Measurements from ENCODE around the gene EFCAB6.

EFCAB6 gene

DNA sequence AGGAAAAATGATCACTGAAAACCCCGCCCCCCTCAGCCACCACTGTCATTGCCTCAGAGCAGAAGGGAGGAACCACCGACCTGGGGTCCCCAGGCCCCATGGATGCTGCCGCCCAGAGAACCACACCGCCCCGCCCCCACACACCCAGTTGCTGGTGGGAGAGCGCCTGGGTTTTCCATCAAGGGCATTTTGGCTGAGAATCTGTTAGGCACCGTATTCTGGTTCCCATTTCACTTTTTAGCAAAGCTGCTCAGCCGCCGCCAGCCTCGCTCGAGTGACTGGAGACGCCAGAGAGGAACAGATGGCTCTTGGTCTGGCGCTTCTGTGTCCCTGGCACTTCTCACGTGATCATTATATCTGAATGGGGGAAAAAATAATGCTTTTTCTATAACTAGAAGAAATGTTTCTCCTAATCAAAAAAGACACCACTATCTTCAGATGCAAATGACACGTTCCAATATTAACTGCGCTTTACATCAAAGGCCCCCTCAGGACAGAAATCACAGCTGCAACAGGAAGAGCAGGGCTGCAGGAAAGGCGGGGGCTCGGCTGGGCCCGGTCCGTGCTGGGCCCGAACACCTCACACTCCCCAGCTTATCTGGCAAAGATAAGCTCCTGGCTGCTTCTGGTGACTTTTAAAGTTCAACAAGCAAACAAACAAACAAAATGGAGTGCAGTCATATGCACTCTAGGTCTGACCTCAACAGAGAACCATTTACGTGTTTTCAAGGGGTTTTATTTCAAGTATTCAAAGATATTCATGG is 250.5 kb downstream of the EFCAB6 start:
- H3K4me3 ChIP-seq (replicated peaks in 1 of 2; ENCODE audit: low read depth in 2 of 2, low read length in 2 of 2) = no peak overlapping the region
- TF ChIP-seq, protein P1, sequence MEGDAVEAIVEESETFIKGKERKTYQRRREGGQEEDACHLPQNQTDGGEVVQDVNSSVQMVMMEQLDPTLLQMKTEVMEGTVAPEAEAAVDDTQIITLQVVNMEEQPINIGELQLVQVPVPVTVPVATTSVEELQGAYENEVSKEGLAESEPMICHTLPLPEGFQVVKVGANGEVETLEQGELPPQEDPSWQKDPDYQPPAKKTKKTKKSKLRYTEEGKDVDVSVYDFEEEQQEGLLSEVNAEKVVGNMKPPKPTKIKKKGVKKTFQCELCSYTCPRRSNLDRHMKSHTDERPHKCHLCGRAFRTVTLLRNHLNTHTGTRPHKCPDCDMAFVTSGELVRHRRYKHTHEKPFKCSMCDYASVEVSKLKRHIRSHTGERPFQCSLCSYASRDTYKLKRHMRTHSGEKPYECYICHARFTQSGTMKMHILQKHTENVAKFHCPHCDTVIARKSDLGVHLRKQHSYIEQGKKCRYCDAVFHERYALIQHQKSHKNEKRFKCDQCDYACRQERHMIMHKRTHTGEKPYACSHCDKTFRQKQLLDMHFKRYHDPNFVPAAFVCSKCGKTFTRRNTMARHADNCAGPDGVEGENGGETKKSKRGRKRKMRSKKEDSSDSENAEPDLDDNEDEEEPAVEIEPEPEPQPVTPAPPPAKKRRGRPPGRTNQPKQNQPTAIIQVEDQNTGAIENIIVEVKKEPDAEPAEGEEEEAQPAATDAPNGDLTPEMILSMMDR (IDR thresholded peaks at IDR 0.05; ENCODE audit: low read depth, low read length) = no peak
- DNase-seq (ENCODE audit: low read depth in 2 of 2) = no peak

GRCh38 chr22:43560651-43561050 is 251.5 kb downstream of the EFCAB6 start:
- TF ChIP-seq, protein P1 (IDR thresholded peaks at IDR 0.05; ENCODE audit: low read depth, low read length) = no peak
- no peak for DNase-seq (ENCODE audit: low read depth in 2 of 2)
- no peak overlapping the region for H3K4me3 ChIP-seq (replicated peaks in 1 of 2; ENCODE audit: low read depth in 2 of 2, low read length in 2 of 2)

DNA sequence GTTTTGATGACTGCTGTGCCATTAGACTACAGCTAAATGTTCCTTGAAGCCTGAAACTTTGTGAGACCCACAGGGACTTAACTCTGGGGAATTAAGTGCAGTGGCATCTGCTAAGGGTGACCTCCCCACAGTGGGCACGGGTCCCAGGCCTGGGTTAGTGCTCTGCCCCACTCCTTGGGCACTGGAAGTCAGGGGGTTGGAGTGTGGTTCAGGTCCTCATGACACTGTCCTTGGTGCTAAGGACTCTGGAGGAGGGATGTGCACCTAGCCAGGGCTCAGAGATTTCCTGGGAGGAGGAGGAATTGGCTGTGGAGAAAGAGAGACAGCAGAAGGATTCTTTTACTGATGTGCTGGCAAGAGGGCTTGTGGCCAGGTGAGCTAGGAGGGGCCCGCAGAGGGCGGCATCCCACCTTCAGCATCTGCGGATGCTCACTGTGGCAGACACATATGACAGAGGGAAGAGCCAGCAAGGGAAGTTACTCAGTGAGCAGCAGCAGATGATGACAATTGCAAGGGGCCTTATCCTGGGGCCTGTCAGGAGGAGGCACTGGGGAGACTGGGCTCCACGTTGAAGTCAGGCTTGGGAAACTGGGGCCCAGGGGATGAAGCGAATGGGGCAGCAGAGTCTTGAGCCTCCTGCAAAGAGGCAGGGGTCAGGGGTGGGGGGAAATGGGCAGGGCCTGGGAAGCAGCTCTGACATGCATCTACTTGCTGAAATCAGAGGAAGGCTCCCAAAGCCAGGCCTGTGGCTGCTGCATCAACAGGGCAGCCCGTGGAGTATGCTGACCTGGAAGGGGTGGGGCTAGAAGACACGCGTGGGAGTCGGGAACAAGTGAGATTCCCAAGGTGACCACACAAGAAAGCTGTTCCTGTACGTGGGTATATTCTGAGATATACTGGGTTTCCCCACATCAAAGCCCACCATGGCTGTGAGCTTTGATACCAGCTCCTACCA is 256.3 kb downstream of the EFCAB6 start:
- TF ChIP-seq, protein P1 (IDR thresholded peaks at IDR 0.05; ENCODE audit: low read depth, low read length) = no peak
- no peak overlapping the region for H3K4me3 ChIP-seq (replicated peaks in 1 of 2; ENCODE audit: low read depth in 2 of 2, low read length in 2 of 2)
- no peak for DNase-seq (ENCODE audit: low read depth in 2 of 2)

DNA sequence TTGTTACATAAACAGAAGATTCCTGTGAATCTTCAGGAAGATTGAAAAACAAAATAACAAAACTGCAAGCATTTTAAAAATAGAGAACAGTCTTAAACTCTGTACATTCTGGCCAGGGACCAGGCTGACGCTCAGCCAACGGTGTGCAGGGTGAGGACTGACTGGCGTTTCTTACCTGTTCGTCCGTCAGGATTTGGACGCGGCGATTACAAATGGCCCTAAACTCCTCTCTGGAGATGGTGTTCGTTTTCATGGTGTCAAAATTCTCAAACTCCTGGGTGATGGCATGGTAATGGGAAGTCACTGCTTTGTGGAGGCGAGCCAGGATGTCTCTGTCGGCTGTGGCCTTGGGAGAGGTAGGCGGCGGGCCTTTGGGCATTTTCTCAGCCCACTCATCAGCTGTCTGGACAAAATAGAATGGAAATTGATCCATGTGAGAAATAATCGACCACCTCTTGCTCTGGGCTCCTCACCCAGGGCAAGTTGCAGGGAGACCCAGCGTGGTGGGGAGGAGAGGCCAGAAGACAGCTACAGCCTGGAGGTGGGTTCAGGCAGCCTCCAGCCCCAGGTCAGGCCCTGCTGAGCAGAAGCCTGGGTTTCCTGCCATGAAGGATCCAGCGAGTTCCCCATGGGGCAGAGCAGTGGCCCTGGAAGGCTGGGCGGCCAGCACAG is 257.3 kb downstream of the EFCAB6 start:
- no peak for DNase-seq (ENCODE audit: low read depth in 2 of 2)
- TF ChIP-seq, protein P1 (IDR thresholded peaks at IDR 0.05; ENCODE audit: low read depth, low read length) = no peak
- no peak overlapping the region for H3K4me3 ChIP-seq (replicated peaks in 1 of 2; ENCODE audit: low read depth in 2 of 2, low read length in 2 of 2)

DNA sequence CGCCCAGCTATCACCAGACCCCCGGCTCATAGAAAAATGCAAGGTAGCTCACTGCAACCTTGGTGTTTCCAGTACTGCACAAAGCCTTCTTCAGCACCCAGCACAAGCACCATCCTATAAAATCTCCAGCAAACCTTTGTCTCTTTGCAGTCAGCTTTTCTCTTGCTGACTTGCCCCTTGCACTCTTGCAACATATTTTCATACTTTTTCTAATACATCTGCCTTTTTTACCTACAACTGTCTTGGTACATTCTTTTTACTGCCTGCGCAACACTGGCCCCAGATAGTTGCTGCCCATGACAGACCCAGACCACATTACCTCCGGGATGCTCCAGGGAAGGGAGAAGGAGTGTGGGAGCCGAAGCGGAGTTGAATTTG is 257.9 kb downstream of the EFCAB6 start:
- no peak overlapping the region for H3K4me3 ChIP-seq (replicated peaks in 1 of 2; ENCODE audit: low read depth in 2 of 2, low read length in 2 of 2)
- no peak for DNase-seq (ENCODE audit: low read depth in 2 of 2)
- TF ChIP-seq, protein P1 (IDR thresholded peaks at IDR 0.05; ENCODE audit: low read depth, low read length) = no peak

GRCh38 chr22:43553451-43554258 is 258.4 kb downstream of the EFCAB6 start:
- TF ChIP-seq, protein P1 (IDR thresholded peaks at IDR 0.05; ENCODE audit: low read depth, low read length) = no peak
- no peak overlapping the region for H3K4me3 ChIP-seq (replicated peaks in 1 of 2; ENCODE audit: low read depth in 2 of 2, low read length in 2 of 2)
- no peak for DNase-seq (ENCODE audit: low read depth in 2 of 2)

Measured in cardiac fibroblast (primary cell).